Calu3 (cell line): Measurements from ENCODE around the gene NCOA7. TPM values are rescaled to one million over a fixed set of nuclear protein-coding genes. Genes with fewer than 3 reads are reported as not detected.
A peak's percentile ranks its signal among the peaks of the same experiment; 100 is the strongest.

Experiments
- BruUV-seq: library from RNA; stranded (reverse); fragments of 400-500 nt; replicated peaks from 2 replicates; lab custom pipeline; 2021; lab: Mats Ljungman, UMichigan
- CTCF ChIA-PET: fragments of 300-600 bp; sonication (Branson Sonifier 250); formaldehyde crosslinking; loops from one replicate; lab custom pipeline; 2022; ENCODE audit warnings: antibody characterized with exemption; lab: Charles Lee
- DNase-seq: peaks from one replicate; pipeline ENCODE4 v3.0.0; 2022
- H3K27ac Mint-ChIP-seq: one replicate; pipeline ENCODE4 v1.8.0; 2022; ENCODE audit warnings: mixed read lengths; ENCODE audit not compliant: unreplicated experiment
- H3K27me3 Mint-ChIP-seq: one replicate; pipeline ENCODE4 v1.8.0; 2022; ENCODE audit warnings: mixed read lengths; ENCODE audit not compliant: unreplicated experiment
- H3K36me3 Mint-ChIP-seq: one replicate; pipeline ENCODE4 v1.8.0; 2022; ENCODE audit warnings: mild to moderate bottlenecking, moderate library complexity, mixed read lengths; ENCODE audit not compliant: insufficient read depth, unreplicated experiment
- H3K4me1 Mint-ChIP-seq: one replicate; pipeline ENCODE4 v1.8.0; 2022; ENCODE audit warnings: mild to moderate bottlenecking, low read depth, mixed read lengths; ENCODE audit not compliant: unreplicated experiment
- H3K4me3 Mint-ChIP-seq: one replicate; pipeline ENCODE4 v1.8.0; 2022; ENCODE audit warnings: mild to moderate bottlenecking, low read depth, moderate library complexity, mixed read lengths; ENCODE audit not compliant: unreplicated experiment
- H3K9me3 Mint-ChIP-seq: one replicate; pipeline ENCODE4 v1.8.0; 2022; ENCODE audit warnings: low read depth, mixed read lengths; ENCODE audit not compliant: unreplicated experiment
- intact Hi-C: fragments of 100-400 bp; cut with micrococcal nuclease; formaldehyde crosslinking; loops from one replicate; pipeline ENCODE4 v1.10.0; 2022; ENCODE audit not compliant: unreplicated experiment
- total RNA-seq: library from RNA; stranded (reverse); gene quantifications from 2 replicates; pipeline ENCODE4 v1.2.3, GENCODE V29; 2022
- TF ChIP-seq, protein P1 (sequence below): fragments of 200-600 bp; IDR thresholded peaks from one replicate; pipeline ENCODE4 v1.8.0; 2022; ENCODE audit warnings: antibody characterized with exemption; ENCODE audit not compliant: unreplicated experiment

Gene NCOA7
- total RNA-seq, 1 experiment from 2014 or later, result 102 TPM

GRCh38 chr6:125749173-125749864 lies 41.4 kb upstream of the NCOA7 start, which contains the start of gene HEY2:
Gene HEY2, plus strand, starts transcription at chr6:125749632. Its CDS starts 145 bp downstream, at chr6:125749777.
- CTCF ChIA-PET, result no interaction called here
- peaks cover 17% of the 10 kb centered on the region for H3K4me1 Mint-ChIP-seq
- no peaks in the 10 kb centered on the region for H3K9me3 Mint-ChIP-seq
- H3K36me3 Mint-ChIP-seq, result peaks cover 26% of the 10 kb centered on the region
- BruUV-seq, result no TSS peak
- DNase-seq, result peak; percentile 91
- intact Hi-C loops, result no loop called here
- peaks cover 59% of the 10 kb centered on the region for H3K27me3 Mint-ChIP-seq
- H3K27ac Mint-ChIP-seq, result no peak within 1 kb of the TSS
- peak within 1 kb of the TSS; percentile 83 for H3K4me3 Mint-ChIP-seq
- TF ChIP-seq, protein P1, sequence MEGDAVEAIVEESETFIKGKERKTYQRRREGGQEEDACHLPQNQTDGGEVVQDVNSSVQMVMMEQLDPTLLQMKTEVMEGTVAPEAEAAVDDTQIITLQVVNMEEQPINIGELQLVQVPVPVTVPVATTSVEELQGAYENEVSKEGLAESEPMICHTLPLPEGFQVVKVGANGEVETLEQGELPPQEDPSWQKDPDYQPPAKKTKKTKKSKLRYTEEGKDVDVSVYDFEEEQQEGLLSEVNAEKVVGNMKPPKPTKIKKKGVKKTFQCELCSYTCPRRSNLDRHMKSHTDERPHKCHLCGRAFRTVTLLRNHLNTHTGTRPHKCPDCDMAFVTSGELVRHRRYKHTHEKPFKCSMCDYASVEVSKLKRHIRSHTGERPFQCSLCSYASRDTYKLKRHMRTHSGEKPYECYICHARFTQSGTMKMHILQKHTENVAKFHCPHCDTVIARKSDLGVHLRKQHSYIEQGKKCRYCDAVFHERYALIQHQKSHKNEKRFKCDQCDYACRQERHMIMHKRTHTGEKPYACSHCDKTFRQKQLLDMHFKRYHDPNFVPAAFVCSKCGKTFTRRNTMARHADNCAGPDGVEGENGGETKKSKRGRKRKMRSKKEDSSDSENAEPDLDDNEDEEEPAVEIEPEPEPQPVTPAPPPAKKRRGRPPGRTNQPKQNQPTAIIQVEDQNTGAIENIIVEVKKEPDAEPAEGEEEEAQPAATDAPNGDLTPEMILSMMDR, result no peak

DNA sequence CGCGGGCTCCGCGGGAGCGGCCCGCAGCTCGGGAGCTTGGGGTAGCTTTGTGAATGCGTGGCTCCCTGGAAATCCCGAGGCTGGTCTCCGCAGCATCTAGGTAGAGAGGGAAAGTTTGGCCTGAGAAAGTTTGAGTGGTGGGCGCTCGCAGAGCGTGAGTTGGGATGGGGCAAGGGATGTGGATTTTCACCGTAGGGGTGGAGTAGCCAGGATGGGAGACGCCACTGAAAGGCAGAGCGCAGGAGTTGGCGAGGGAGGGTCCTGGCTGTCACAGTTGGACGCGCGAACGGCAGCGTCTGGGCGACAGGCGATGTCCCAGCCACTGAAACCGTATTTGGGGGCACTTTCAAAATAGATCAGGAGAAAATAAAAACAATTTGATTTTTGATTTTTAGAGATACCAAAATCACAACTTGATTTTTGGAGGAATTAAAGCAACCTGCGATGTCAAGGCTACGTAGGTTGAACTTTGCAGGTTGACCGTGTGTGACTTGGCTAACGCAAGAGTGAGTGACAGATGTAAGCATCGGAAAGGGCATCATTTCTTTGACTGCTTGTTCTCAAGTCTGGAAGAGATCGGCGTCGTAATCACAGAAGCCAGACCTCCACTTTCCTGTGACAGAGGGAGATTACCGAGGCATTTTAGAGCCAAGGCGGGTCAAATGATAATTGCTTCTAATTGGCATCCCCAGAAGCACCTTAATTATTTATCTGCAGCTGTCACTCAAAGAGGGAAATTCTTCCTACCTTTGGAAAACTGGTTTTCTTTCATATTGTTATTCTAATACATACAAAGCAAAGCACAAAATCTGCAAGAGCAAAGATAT lies 40.7 kb upstream of the NCOA7 start:
- CTCF ChIA-PET, result no interaction called here
- intact Hi-C loops, result loop anchor here (10.0 kb wide), 1 partner anchor 235 kb away; no protein-coding TSS in a partner anchor
- no peak for DNase-seq
- Mint-ChIP-seq H3K4me3 (peak overlapping the region; percentile 83), H3K4me1 (peaks cover 17% of the 10 kb centered on the region), H3K27me3 (peaks cover 59% of the 10 kb centered on the region), H3K27ac (no peak overlapping the region), H3K36me3 (peaks cover 26% of the 10 kb centered on the region), H3K9me3 (no peaks in the 10 kb centered on the region)
- TF ChIP-seq, protein P1, result no peak
- BruUV-seq, result no TSS peak

DNA sequence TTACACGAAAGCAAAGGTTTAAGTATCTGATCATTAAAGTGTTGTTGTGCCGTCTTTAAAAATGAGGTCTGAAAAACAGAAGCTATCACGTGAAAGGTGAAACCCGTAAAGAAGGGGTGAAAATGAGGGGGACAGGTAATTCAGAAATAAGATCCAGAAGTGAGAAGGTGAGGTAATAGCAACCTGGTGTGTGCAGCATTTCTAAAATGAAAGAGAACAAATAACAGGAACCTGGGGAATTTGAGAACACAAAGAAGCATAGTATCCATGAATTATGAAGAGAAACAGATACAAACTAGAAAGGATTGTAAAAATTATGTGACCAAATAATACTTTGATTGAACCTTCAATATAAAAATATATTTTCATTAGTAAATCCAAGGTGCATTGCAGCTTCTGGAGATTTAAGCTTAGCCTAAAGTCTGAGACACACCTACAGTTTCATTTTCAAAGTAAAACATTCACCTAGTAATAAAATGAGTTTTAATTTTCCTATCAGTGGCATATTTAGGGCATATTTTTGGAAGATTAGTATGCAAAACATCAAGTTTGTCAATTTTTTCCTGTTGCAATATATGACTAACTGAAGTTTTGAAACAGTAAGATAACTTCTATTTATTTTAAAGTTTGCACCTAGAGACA lies 39.9 kb upstream of the NCOA7 start:
- BruUV-seq, result no TSS peak
- CTCF ChIA-PET, result no interaction called here
- DNase-seq, result no peak
- Mint-ChIP-seq H3K27me3 (peaks cover 56% of the 10 kb centered on the region), H3K9me3 (no peaks in the 10 kb centered on the region), H3K36me3 (peaks cover 26% of the 10 kb centered on the region), H3K4me1 (peaks cover 17% of the 10 kb centered on the region), H3K27ac (no peak overlapping the region), H3K4me3 (peak overlapping the region; percentile 83)
- TF ChIP-seq, protein P1, result no peak
- intact Hi-C loops, result loop anchor here (10.0 kb wide), 1 partner anchor 236 kb away; no protein-coding TSS in a partner anchor

- TF ChIP-seq, protein P1, result no peak
- no peaks in the 10 kb centered on the region for H3K9me3 Mint-ChIP-seq
- H3K27ac Mint-ChIP-seq, result no peak overlapping the region
- H3K36me3 Mint-ChIP-seq, result peaks cover 26% of the 10 kb centered on the region
- no peak overlapping the region for H3K4me3 Mint-ChIP-seq
- peaks cover 17% of the 10 kb centered on the region for H3K4me1 Mint-ChIP-seq
- BruUV-seq, result no TSS peak
- DNase-seq, result no peak
- peaks cover 50% of the 10 kb centered on the region for H3K27me3 Mint-ChIP-seq
- intact Hi-C loops, result loop anchor here (10.0 kb wide), 1 partner anchor 237 kb away; no protein-coding TSS in a partner anchor
- CTCF ChIA-PET, result no interaction called here
Observed at GRCh38 chr6:125751334-125751916, 39.3 kb upstream of the NCOA7 start.
